ENCODE measurements around the gene SIAH2. TPM values are rescaled to one million over a fixed set of nuclear protein-coding genes. Genes with fewer than 3 reads are reported as not detected.

Gene SIAH2
- total RNA-seq, 2 donors from 2014 or later: 15.6 to 19.2 TPM

GRCh38 chr3:150765949-150766720, 3.2 kb upstream of the SIAH2 start:
- no peaks in the 10 kb centered on the region for H3K36me3 ChIP-seq (ENCODE audit: control insufficient read depth, insufficient read depth, low read length)
- H3K9me3 ChIP-seq (ENCODE audit: control insufficient read depth, low read length): no peaks in the 10 kb centered on the region
- no peak overlapping the region for H3K9ac ChIP-seq (ENCODE audit: extremely low read depth, low read length, poor library complexity, severe bottlenecking)
- Mint-ChIP-seq H3K4me3 (no peak overlapping the region), H3K36me3 (ENCODE audit: low read depth) (no peaks in the 10 kb centered on the region), H3K4me1 (peaks cover 24% of the 10 kb centered on the region), H3K9me3 (no peaks in the 10 kb centered on the region), H3K27me3 (ENCODE audit: insufficient read depth) (peaks cover 10% of the 10 kb centered on the region), H3K27ac (peak overlapping the region; percentile 33)
- H3K27me3 ChIP-seq (ENCODE audit: control insufficient read depth, insufficient read depth, low read length, poor library complexity, severe bottlenecking): peaks cover 4% of the 10 kb centered on the region
- no peak for TF ChIP-seq CTCF (conservative IDR thresholded peaks at IDR 0.05)
- DNase-seq: peak; percentile 59
- no peak overlapping the region for H3K4me3 ChIP-seq (ENCODE audit: low read length)
- WGBS, 2 experiments (ENCODE audit: insufficient coverage in 1 of 2, insufficient read length in 1 of 2): 78% methylated on average over 8 of the region's 8 CpGs; no CpG with 5 or more reads in 1 of the 2 experiments
- no peaks in the 10 kb centered on the region for H3K4me1 ChIP-seq (ENCODE audit: control insufficient read depth, insufficient read depth, low read length)
- H3K27ac ChIP-seq (ENCODE audit: low read depth, low read length): no peak overlapping the region

- Histone ChIP-seq H3K27ac (ENCODE audit: low read depth, low read length) (no peak overlapping the region), H3K9me3 (ENCODE audit: control insufficient read depth, low read length) (no peaks in the 10 kb centered on the region), H3K4me3 (ENCODE audit: low read length) (no peak overlapping the region), H3K36me3 (ENCODE audit: control insufficient read depth, insufficient read depth, low read length) (no peaks in the 10 kb centered on the region), H3K9ac (ENCODE audit: extremely low read depth, low read length, poor library complexity, severe bottlenecking) (no peak overlapping the region), H3K27me3 (ENCODE audit: control insufficient read depth, insufficient read depth, low read length, poor library complexity, severe bottlenecking) (peaks cover 4% of the 10 kb centered on the region), H3K4me1 (ENCODE audit: control insufficient read depth, insufficient read depth, low read length) (no peaks in the 10 kb centered on the region)
- H3K4me3 Mint-ChIP-seq: no peak overlapping the region
- H3K4me1 Mint-ChIP-seq: peaks cover 31% of the 10 kb centered on the region
- no peak overlapping the region for H3K27ac Mint-ChIP-seq
- 91 to 100% methylated on average over 1 to 2 of the region's 2 CpGs for WGBS, 2 experiments (ENCODE audit: insufficient coverage in 1 of 2, insufficient read length in 1 of 2)
- no peaks in the 10 kb centered on the region for H3K9me3 Mint-ChIP-seq
- H3K36me3 Mint-ChIP-seq (ENCODE audit: low read depth): no peaks in the 10 kb centered on the region
- no peak for TF ChIP-seq CTCF (conservative IDR thresholded peaks at IDR 0.05)
- DNase-seq: no peak
- peaks cover 10% of the 10 kb centered on the region for H3K27me3 Mint-ChIP-seq (ENCODE audit: insufficient read depth)
Measured at GRCh38 chr3:150764967-150765366, 2.0 kb upstream of the SIAH2 start.

GRCh38 chr3:150764566-150764965, 1.6 kb upstream of the SIAH2 start:
- Mint-ChIP-seq H3K27me3 (ENCODE audit: insufficient read depth) (peaks cover 10% of the 10 kb centered on the region), H3K27ac (no peak overlapping the region), H3K9me3 (no peaks in the 10 kb centered on the region), H3K4me1 (peaks cover 33% of the 10 kb centered on the region), H3K36me3 (ENCODE audit: low read depth) (no peaks in the 10 kb centered on the region), H3K4me3 (no peak overlapping the region)
- DNase-seq: no peak
- 84 to 85% methylated on average over 3 to 5 of the region's 5 CpGs for WGBS, 2 experiments (ENCODE audit: insufficient coverage in 1 of 2, insufficient read length in 1 of 2)
- no peak overlapping the region for H3K4me3 ChIP-seq (ENCODE audit: low read length)
- no peaks in the 10 kb centered on the region for H3K4me1 ChIP-seq (ENCODE audit: control insufficient read depth, insufficient read depth, low read length)
- H3K27ac ChIP-seq (ENCODE audit: low read depth, low read length): no peak overlapping the region
- no peak for TF ChIP-seq CTCF (conservative IDR thresholded peaks at IDR 0.05)
- H3K9me3 ChIP-seq (ENCODE audit: control insufficient read depth, low read length): no peaks in the 10 kb centered on the region
- H3K9ac ChIP-seq (ENCODE audit: extremely low read depth, low read length, poor library complexity, severe bottlenecking): no peak overlapping the region
- H3K27me3 ChIP-seq (ENCODE audit: control insufficient read depth, insufficient read depth, low read length, poor library complexity, severe bottlenecking): peaks cover 4% of the 10 kb centered on the region
- no peaks in the 10 kb centered on the region for H3K36me3 ChIP-seq (ENCODE audit: control insufficient read depth, insufficient read depth, low read length)

Data from endodermal cell (in vitro differentiated cells).